Stimulated activated CD4-positive, alpha-beta T cell treated with anti-CD3 and anti-CD28 coated beads, Interleukin-15, amount 100 ng/mL, for 24 hours (primary cell): ENCODE data around the gene KLHDC9.
A peak's percentile ranks its signal among the peaks of the same experiment; 100 is the strongest.

Experiments used
- DNase-seq: peaks from one replicate; pipeline ENCODE4 v3.0.0-alpha.2; 2020

Gene KLHDC9

GRCh38 chr1:161077426-161077825, 20.7 kb upstream of the KLHDC9 start:
- no peak for DNase-seq

- DNase-seq = no peak
These were observed 18.6 kb upstream of the KLHDC9 start for GRCh38 chr1:161079436-161080110.

- DNase-seq = no peak
These were observed 17.4 kb upstream of the KLHDC9 start for GRCh38 chr1:161080441-161081405.

- no peak for DNase-seq
These were observed 16.6 kb upstream of the KLHDC9 start for GRCh38 chr1:161081519-161081918.

- DNase-seq = no peak
These were observed 15.7 kb upstream of the KLHDC9 start for GRCh38 chr1:161082483-161082882.

- no peak for DNase-seq
These were observed 15.0 kb upstream of the KLHDC9 start for GRCh38 chr1:161082996-161083747.

GRCh38 chr1:161083748-161084596, 14.2 kb upstream of the KLHDC9 start:
- no peak for DNase-seq

- no peak for DNase-seq
These were observed 13.6 kb upstream of the KLHDC9 start for GRCh38 chr1:161084597-161084988.

GRCh38 chr1:161085165-161085564, 13.0 kb upstream of the KLHDC9 start:
- DNase-seq = no peak

- DNase-seq = no peak
These were observed 11.7 kb upstream of the KLHDC9 start for GRCh38 chr1:161086457-161086856.

GRCh38 chr1:161088587-161089110, 9.5 kb upstream of the KLHDC9 start:
- no peak for DNase-seq

GRCh38 chr1:161089251-161089924, 8.8 kb upstream of the KLHDC9 start, which contains the start of gene NECTIN4:
Gene NECTIN4 (minus strand): TSS chr1:161089558. CDS start chr1:161089296, 262 bp downstream.
- no peak for DNase-seq

GRCh38 chr1:161089938-161090337, 8.2 kb upstream of the KLHDC9 start:
- DNase-seq = no peak

GRCh38 chr1:161090617-161091016, 7.5 kb upstream of the KLHDC9 start:
- no peak for DNase-seq

GRCh38 chr1:161091093-161091492, 7.1 kb upstream of the KLHDC9 start:
- no peak for DNase-seq

- DNase-seq = no peak
These were observed 6.2 kb upstream of the KLHDC9 start for GRCh38 chr1:161091796-161092507.

- peak; percentile 64 for DNase-seq
These were observed 5.5 kb upstream of the KLHDC9 start for GRCh38 chr1:161092621-161093028.

- DNase-seq = no peak
These were observed 3.7 kb upstream of the KLHDC9 start for GRCh38 chr1:161094481-161094880.

- no peak for DNase-seq
These were observed 2.9 kb upstream of the KLHDC9 start for GRCh38 chr1:161095230-161095629.

GRCh38 chr1:161096015-161096414, 2.1 kb upstream of the KLHDC9 start:
- no peak for DNase-seq

GRCh38 chr1:161096530-161096929, 1.6 kb upstream of the KLHDC9 start:
- DNase-seq = no peak
